Stomach (tissue), 9 donors: ENCODE measurements around the gene STK26. TPM values are rescaled to one million over a fixed set of nuclear protein-coding genes. Genes with fewer than 3 reads are reported as not detected.

Experiments used
- DNase-seq, 2 donors: peaks; one replicate each; pipeline versions ENCODE4 v3.0.0 to v3.0.0-alpha.2; 2013 to 2019
- H3K27ac ChIP-seq, 5 donors: fragments of 200-600 bp in 4 of 5; sonication (generic) in 4 of 5; one replicate each; pipeline ENCODE4 v1.5.1; 2013 to 2019; ENCODE audit warnings: mild to moderate bottlenecking in 1 of 5, moderate library complexity in 1 of 5
- H3K27me3 ChIP-seq, 3 donors: fragments of 200-600 bp; sonication (generic); one replicate each; pipeline ENCODE4 v1.5.1; 2017 to 2019; ENCODE audit warnings: mixed run types in 1 of 3
- H3K36me3 ChIP-seq, 4 donors: fragments of 200-600 bp; sonication (generic); 1 replicate in 3 of 4; 2 replicates in 1 of 4; pipeline ENCODE4 v1.5.1; 2016 to 2019
- H3K4me1 ChIP-seq, 4 donors: fragments of 200-600 bp; sonication (generic); one replicate each; pipeline ENCODE4 v1.5.1; 2016 to 2019
- H3K4me3 ChIP-seq, 4 donors: fragments of 200-600 bp; sonication (generic) in 3 of 4; one replicate each; pipeline ENCODE4 v1.5.1; 2016 to 2019; ENCODE audit warnings: mild to moderate bottlenecking in 1 of 4
- H3K9me3 ChIP-seq, 4 donors: fragments of 200-600 bp; sonication (generic); one replicate each; pipeline ENCODE4 v1.5.1; 2016 to 2019
- EP300 ChIP-seq: sonication (generic); formaldehyde crosslinking; IDR thresholded peaks from one replicate; pipeline ENCODE4 v1.6.1; 2017; ENCODE audit warnings: antibody characterized with exemption
- POLR2A ChIP-seq, 4 donors: fragments of 450-650 bp; IDR thresholded peaks; one replicate each; pipeline ENCODE4 v1.6.1; 2016; ENCODE audit warnings: antibody characterized with exemption in 4 of 4, control low read depth in 2 of 4, mild to moderate bottlenecking in 1 of 4, moderate library complexity in 1 of 4
- POLR2AphosphoS5 ChIP-seq, 3 donors: sonication (generic); formaldehyde crosslinking; IDR thresholded peaks; one replicate each; pipeline ENCODE4 v1.6.1; 2016; ENCODE audit warnings: antibody characterized with exemption in 3 of 3
- WGBS, 5 donors: extraction: QIAGEN DNeasy Blood & Tissue Kit in 3 of 5; methylation state at CpG; one replicate each; pipeline versions ENCODE4 v1.1.5 to v1.1.7; 2013 to 2018; 5-methylcytosine and 5-hydroxymethylcytosine counted together
- intact Hi-C: fragments of 100-400 bp; cut with DNase I; formaldehyde crosslinking; loops from one replicate; pipeline ENCODE4 v1.15.1; 2023; ENCODE audit warnings: low total_unique reads
- polyA plus RNA-seq, 3 donors: library from polyadenylated mRNA; stranded (reverse); fragments of 200-250 nt; gene quantifications; one replicate each; pipeline ENCODE4 v1.2.3, GENCODE V29; 2013
- total RNA-seq, 5 donors: library from RNA; depleted of rRNA; stranded (reverse); fragments of >200 nt; gene quantifications; one replicate each; pipeline versions ENCODE4 v1.1.0 to v1.2.3, GENCODE V29; 2014 to 2016
- TF ChIP-seq, protein P1 (sequence below), 7 experiments: fragments of 450-650 bp in 4 of 7; fragments of 200-600 bp in 3 of 7; sonication (generic) in 3 of 7; IDR thresholded peaks; one replicate each; pipeline ENCODE4 v1.5.1; 2016 to 2019; ENCODE audit warnings: antibody characterized with exemption in 7 of 7, control low read depth in 2 of 7, mild to moderate bottlenecking in 1 of 7
- donor health status: healthy with polysubstance abuse.
- donor health status: Bipolar disorder and iron deficiency.
- donor health status: healthy.

STK26 gene
- total and polyA plus RNA-seq, 8 donors = 3.6 to 34.0 (median 10.2) TPM

DNA sequence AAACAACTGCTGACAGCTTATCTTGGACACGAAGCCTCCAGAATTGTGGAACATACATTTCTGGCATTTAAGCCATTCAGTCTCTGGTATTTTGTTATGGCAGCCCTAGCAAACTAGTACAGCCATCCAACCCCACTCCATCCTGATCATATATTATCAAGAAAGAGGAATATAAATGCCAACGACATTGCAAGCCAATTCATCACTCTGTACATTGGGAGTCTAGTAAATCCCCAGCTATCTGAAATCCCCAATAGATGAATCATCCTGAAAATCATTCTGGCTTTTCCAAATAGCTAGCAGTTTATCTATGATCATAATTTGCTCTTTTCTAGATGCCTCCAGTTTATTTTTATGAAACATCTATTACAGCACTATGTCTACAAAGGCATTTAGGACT, 63.6 kb downstream of the STK26 start:
- no peak for DNase-seq
- intact Hi-C loops = no loop called here
- H3K9me3 ChIP-seq = no peaks in the 10 kb centered on the region
- H3K4me3 ChIP-seq = no peak overlapping the region
- TF ChIP-seq POLR2A (IDR thresholded peaks at IDR 0.05) (no peak), POLR2AphosphoS5 (IDR thresholded peaks at IDR 0.05) (no peak), EP300 (no peak)
- TF ChIP-seq, protein P1, sequence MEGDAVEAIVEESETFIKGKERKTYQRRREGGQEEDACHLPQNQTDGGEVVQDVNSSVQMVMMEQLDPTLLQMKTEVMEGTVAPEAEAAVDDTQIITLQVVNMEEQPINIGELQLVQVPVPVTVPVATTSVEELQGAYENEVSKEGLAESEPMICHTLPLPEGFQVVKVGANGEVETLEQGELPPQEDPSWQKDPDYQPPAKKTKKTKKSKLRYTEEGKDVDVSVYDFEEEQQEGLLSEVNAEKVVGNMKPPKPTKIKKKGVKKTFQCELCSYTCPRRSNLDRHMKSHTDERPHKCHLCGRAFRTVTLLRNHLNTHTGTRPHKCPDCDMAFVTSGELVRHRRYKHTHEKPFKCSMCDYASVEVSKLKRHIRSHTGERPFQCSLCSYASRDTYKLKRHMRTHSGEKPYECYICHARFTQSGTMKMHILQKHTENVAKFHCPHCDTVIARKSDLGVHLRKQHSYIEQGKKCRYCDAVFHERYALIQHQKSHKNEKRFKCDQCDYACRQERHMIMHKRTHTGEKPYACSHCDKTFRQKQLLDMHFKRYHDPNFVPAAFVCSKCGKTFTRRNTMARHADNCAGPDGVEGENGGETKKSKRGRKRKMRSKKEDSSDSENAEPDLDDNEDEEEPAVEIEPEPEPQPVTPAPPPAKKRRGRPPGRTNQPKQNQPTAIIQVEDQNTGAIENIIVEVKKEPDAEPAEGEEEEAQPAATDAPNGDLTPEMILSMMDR (IDR thresholded peaks at IDR 0.05) = no peak
- no peaks in the 10 kb centered on the region for H3K4me1 ChIP-seq
- 37 to 66% (median 58%) methylated on average over 2 of the region's 2 CpGs for WGBS, 5 donors
- peaks cover 0 to 18% (median 3%) of the 10 kb centered on the region in 3 donors for H3K27me3 ChIP-seq
- no peak overlapping the region for H3K27ac ChIP-seq
- no peaks in the 10 kb centered on the region for H3K36me3 ChIP-seq

DNA sequence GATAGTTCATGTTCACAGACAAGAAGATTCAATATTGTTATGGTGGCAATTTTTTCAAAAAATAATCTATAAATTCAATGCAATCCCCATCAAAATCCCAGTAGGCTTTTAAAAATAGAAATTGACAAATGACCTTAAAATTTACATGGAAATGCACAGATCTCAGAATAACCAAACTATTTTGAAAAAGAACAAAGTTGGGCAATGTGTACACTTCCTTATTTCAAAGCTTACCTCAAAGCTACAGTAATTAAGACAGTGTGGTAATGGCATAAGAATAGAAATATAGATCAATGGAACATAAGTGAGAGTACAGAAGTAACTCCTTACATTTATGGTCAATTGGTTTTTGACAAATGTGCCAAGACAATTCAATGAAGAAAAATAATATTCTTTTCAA, 65.8 kb downstream of the STK26 start:
- Histone ChIP-seq H3K4me1 (no peaks in the 10 kb centered on the region), H3K9me3 (no peaks in the 10 kb centered on the region), H3K27me3 (peaks cover 0 to 21% (median 6%) of the 10 kb centered on the region in 3 donors), H3K36me3 (no peaks in the 10 kb centered on the region), H3K4me3 (no peak overlapping the region), H3K27ac (no peak overlapping the region)
- no peak for DNase-seq
- TF ChIP-seq EP300 (no peak), POLR2A (IDR thresholded peaks at IDR 0.05) (no peak), POLR2AphosphoS5 (IDR thresholded peaks at IDR 0.05) (no peak)
- TF ChIP-seq, protein P1 (IDR thresholded peaks at IDR 0.05) = no peak
- intact Hi-C loops = no loop called here

GRCh38 chrX:132090403-132091159, 67.5 kb downstream of the STK26 start:
- no peaks in the 10 kb centered on the region for H3K36me3 ChIP-seq
- H3K4me3 ChIP-seq = no peak overlapping the region
- WGBS, 5 donors = 58 to 70% (median 65%) methylated on average over 8 of the region's 8 CpGs
- intact Hi-C loops = no loop called here
- H3K27me3 ChIP-seq = peaks cover 0 to 21% (median 6%) of the 10 kb centered on the region in 3 donors
- TF ChIP-seq POLR2A (IDR thresholded peaks at IDR 0.05) = no peak
- TF ChIP-seq, protein P1 (IDR thresholded peaks at IDR 0.05) = no peak
- no peak for TF ChIP-seq POLR2AphosphoS5 (IDR thresholded peaks at IDR 0.05)
- no peak for TF ChIP-seq EP300
- no peaks in the 10 kb centered on the region for H3K4me1 ChIP-seq
- DNase-seq = no peak
- H3K27ac ChIP-seq = no peak overlapping the region
- H3K9me3 ChIP-seq = no peaks in the 10 kb centered on the region

DNA sequence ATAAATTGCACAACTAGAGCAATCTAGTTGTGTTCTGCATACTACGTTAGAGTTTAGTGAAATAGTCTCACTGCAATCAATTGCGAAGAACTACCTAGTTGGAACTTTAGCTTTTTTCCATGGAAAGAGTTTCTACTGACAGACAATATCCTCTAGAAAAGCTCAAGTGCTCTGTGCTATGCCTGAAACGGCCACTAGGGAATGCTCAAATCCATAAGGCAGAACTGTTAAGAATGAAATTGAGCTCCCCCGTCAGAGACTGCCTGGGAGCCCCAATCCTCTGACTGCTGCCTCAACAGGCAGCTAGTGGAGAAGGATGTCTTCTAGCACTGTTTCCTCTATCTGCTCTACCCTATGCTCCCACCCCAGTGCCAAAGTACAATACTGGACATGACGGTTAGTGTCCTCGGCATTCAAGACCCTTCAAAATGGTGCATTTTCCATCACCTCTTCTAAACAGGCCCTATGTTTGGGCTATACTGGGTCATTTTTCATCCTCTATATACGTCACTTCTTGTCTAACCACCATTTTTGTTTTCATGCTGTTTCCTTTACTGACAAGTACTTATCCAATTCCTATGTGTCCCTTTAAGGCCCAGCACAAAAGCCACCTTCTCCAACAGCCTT, 69.5 kb downstream of the STK26 start:
- Histone ChIP-seq H3K4me1 (no peaks in the 10 kb centered on the region), H3K4me3 (no peak overlapping the region), H3K9me3 (no peaks in the 10 kb centered on the region), H3K27ac (no peak overlapping the region), H3K36me3 (no peaks in the 10 kb centered on the region), H3K27me3 (peaks cover 0 to 15% (median 6%) of the 10 kb centered on the region in 3 donors)
- DNase-seq = peak; percentile 60 to 80
- no peak for TF ChIP-seq POLR2A (IDR thresholded peaks at IDR 0.05)
- TF ChIP-seq, protein P1 (IDR thresholded peaks at IDR 0.05) = peak in 4 of 7 experiments; percentile 51 to 75 (median 66)
- 43 to 52% (median 44%) methylated on average over 7 of the region's 7 CpGs for whole genome bisulfite sequencing, 5 donors
- intact Hi-C loops = no loop called here
